K562 (cell line): Measurements from ENCODE around the gene ANKRD27. TPM values are rescaled to one million over a fixed set of nuclear protein-coding genes. Genes with fewer than 3 reads are reported as not detected.
"Not testable (repeated sequence)": the region's sequence is repeated elsewhere in the genome, so short reads cannot be mapped to it uniquely, and the experiment has no call there.

Experiments
- ATAC-seq: fragments of 200-7000 bp; cut with Tn5 transposase; 3 replicates; pipeline ENCODE4 v1.9.1; 2020; ENCODE audit warnings: moderate library complexity
- BruUV-seq: library from RNA; stranded (reverse); fragments of 400-500 nt; replicated peaks from 2 replicates; lab custom pipeline; 2021; lab: Mats Ljungman, UMichigan
- CTCF ChIA-PET: fragments of 300-600 bp; formaldehyde crosslinking; extraction: SDS; loops from one replicate; lab custom pipeline; 2021; ENCODE audit warnings: low intra/inter-chr PET ratio; lab: Yijun Ruan, JAX
- POLR2A ChIA-PET: fragments of 300-600, 350-650 bp; sonication (Branson Sonifier 250); formaldehyde crosslinking; extraction: SDS; loops from one replicate; lab custom pipeline; 2021; ENCODE audit warnings: antibody characterized with exemption, inconsistent platforms; lab: Yijun Ruan, JAX
- DNase-seq, 4 experiments: peaks; one replicate each; pipeline versions ENCODE4 v3.0.0 to v3.0.0-alpha.2; 2011 to 2018; ENCODE audit warnings: low spot score in 3 of 4, mixed read lengths in 3 of 4; ENCODE audit errors: extremely low read depth in 1 of 4
- FAIRE-seq: peaks from 2 replicates; lab custom pipeline; 2011; peaks lifted over from hg19 to GRCh38; lab: Jason Lieb, UNC
- H2AFZ ChIP-seq: 2 replicates; pipeline ENCODE4 v1.6.0; 2011; ENCODE audit warnings: low read depth, low read length, control low read depth, inconsistent platforms
- H3K27ac ChIP-seq: fragments of 200-600 bp; 3 replicates; pipeline ENCODE4 v1.8.0; 2011; ENCODE audit warnings: low read depth, mild to moderate bottlenecking, control low read depth, inconsistent platforms, low read length, moderate library complexity, mixed read lengths; ENCODE audit errors: extremely low read depth
- H3K27me3 ChIP-seq, 2 experiments: fragments of 300-600 bp in 1 of 2; 2 replicates in 1 of 2; 3 replicates in 1 of 2; pipeline versions ENCODE4 v1.6.0 to v1.8.0; 2011; ENCODE audit warnings: inconsistent platforms in 2 of 2, low read length in 2 of 2, mild to moderate bottlenecking in 1 of 2, mixed read lengths in 1 of 2, moderate library complexity in 1 of 2; ENCODE audit not compliant: control insufficient read depth in 2 of 2, insufficient read depth in 2 of 2
- H3K36me3 ChIP-seq: fragments of 300-600 bp; 3 replicates; pipeline ENCODE4 v1.8.0; 2011; ENCODE audit warnings: mild to moderate bottlenecking, low read length, inconsistent platforms; ENCODE audit not compliant: control insufficient read depth, insufficient read depth
- H3K4me1 ChIP-seq, 2 experiments: fragments of 200-600 bp in 1 of 2; replicated peaks in 1 of 2; 2 replicates in 1 of 2; 3 replicates in 1 of 2; pipeline versions ENCODE4 v1.5.1 to v1.8.0; 2011; ENCODE audit warnings: inconsistent platforms in 2 of 2, low read length in 2 of 2, mild to moderate bottlenecking in 1 of 2, mixed read lengths in 1 of 2, moderate library complexity in 1 of 2; ENCODE audit not compliant: control insufficient read depth in 2 of 2, insufficient read depth in 2 of 2
- H3K4me2 ChIP-seq: 2 replicates; pipeline ENCODE4 v1.6.1; 2011; ENCODE audit warnings: low read length, control low read depth, inconsistent platforms, mixed read lengths; ENCODE audit not compliant: insufficient read depth
- H3K4me3 ChIP-seq: fragments of 200-600 bp; sonication (generic), shearing (Covaris generic); 2 replicates; pipeline ENCODE4 v1.5.1; 2016; ENCODE audit warnings: control low read depth, inconsistent platforms
- H3K79me2 ChIP-seq: fragments of 200-600 bp; 3 replicates; pipeline ENCODE4 v1.8.0; 2011; ENCODE audit warnings: low read length, inconsistent platforms; ENCODE audit not compliant: control insufficient read depth, insufficient read depth
- H3K9ac ChIP-seq, 2 experiments: 2 replicates each; pipeline versions ENCODE4 v1.6.0 to v1.6.1; 2011; ENCODE audit warnings: low read depth in 2 of 2, low read length in 2 of 2, control low read depth in 1 of 2, inconsistent platforms in 1 of 2, mild to moderate bottlenecking in 1 of 2, mixed read lengths in 1 of 2; ENCODE audit not compliant: insufficient read depth in 1 of 2
- H3K9me1 ChIP-seq: one replicate; pipeline ENCODE4 v1.6.0; 2011; ENCODE audit warnings: inconsistent platforms, mild to moderate bottlenecking, low read length, moderate library complexity; ENCODE audit not compliant: control insufficient read depth, insufficient read depth
- H3K9me3 ChIP-seq: replicated peaks from 2 replicates; pipeline ENCODE4 v1.5.1; 2011; ENCODE audit warnings: low read depth, low read length, inconsistent platforms; ENCODE audit not compliant: control insufficient read depth, insufficient read depth
- H4K20me1 ChIP-seq: replicated peaks from 2 replicates; pipeline ENCODE4 v1.6.1; 2011; ENCODE audit warnings: low read length, inconsistent platforms, mixed read lengths; ENCODE audit not compliant: control insufficient read depth, insufficient read depth
- PKNOX1 ChIP-seq: fragments of 450-650 bp; IDR thresholded peaks from 2 replicates; pipeline ENCODE4 v1.6.1; 2016
- RFX1 ChIP-seq: fragments of 450-650 bp; IDR thresholded peaks from 2 replicates; pipeline ENCODE4 v1.6.1; 2016; ENCODE audit warnings: mild to moderate bottlenecking, moderate library complexity
- WGBS: fragments of 100-300 bp; shearing (Covaris generic); methylation state at CpG from one replicate; pipeline ENCODE4 v1.1.6; 2016; ENCODE audit warnings: low coverage, mixed read lengths; ENCODE audit not compliant: insufficient coverage; ENCODE audit errors: missing lambda C conversion rate; 5-methylcytosine and 5-hydroxymethylcytosine counted together
- in situ Hi-C: fragments of 300-500 bp; cut with MboI; formaldehyde crosslinking; loops from 4 replicates; pipeline ENCODE4 v1.15.0; 2018; ENCODE audit warnings: inconsistent platforms, mixed read lengths
- intact Hi-C: fragments of 100-400 bp; cut with micrococcal nuclease; formaldehyde crosslinking; loops from 2 replicates; pipeline ENCODE4 v1.14.2; 2022
- polyA plus RNA-seq, 8 experiments: library from polyadenylated mRNA; depleted of rRNA in 4 of 8; stranded (reverse) in 5 of 8; unstranded in 3 of 8; fragments of >200 nt; fragmentation: Nextera tagmentation in 2 of 8; fragmentation: Illumina TruSeq in 1 of 8; extraction: Ambion mirVana in 2 of 8; extraction: Trizol in 1 of 8; gene quantifications; 2 replicates each; pipeline versions ENCODE4 v1.2.1 to v1.2.3, GENCODE V29; 2011 to 2014; ENCODE audit warnings: inconsistent platforms in 1 of 8, missing spikeins in 1 of 8
- total RNA-seq, 7 experiments: library from RNA; depleted of rRNA in 6 of 7; stranded (reverse); fragments of >200 nt in 6 of 7; fragmentation: Illumina TruSeq in 2 of 7; extraction: Trizol in 2 of 7; gene quantifications; 2 replicates each; pipeline versions ENCODE4 v1.2.1 to v1.2.3, GENCODE V29; 2011 to 2021; ENCODE audit warnings: low replicate concordance in 1 of 7

Gene ANKRD27
- total and polyA plus RNA-seq, 9 of the 15 experiments (the other 6 are each of a cell fraction or from before 2014, with no cell fraction given): 5.3 to 71.3 (median 54.2) TPM

GRCh38 chr19:32572700-32573491, 102.1 kb downstream of the ANKRD27 start:
- BruUV-seq: TSS peak; percentile 84
- CTCF ChIA-PET, in situ Hi-C loops, intact Hi-C loops, H2AFZ ChIP-seq, H3K36me3 ChIP-seq, H3K9me3 ChIP-seq, H3K9me1 ChIP-seq, ATAC-seq, H3K4me1 ChIP-seq, DNase-seq, FAIRE-seq, H3K4me3 ChIP-seq, H3K27ac ChIP-seq, H4K20me1 ChIP-seq, H3K79me2 ChIP-seq, H3K4me2 ChIP-seq, H3K9ac ChIP-seq: not testable (repeated sequence)
- TF ChIP-seq PKNOX1 (peak; percentile 41), RFX1 (peak; percentile 71)
- POLR2A ChIA-PET: interaction anchor here (0.7 to 0.8 kb wide), 2 partner anchors 169 to 236 kb away, joined by 3 to 4 read pairs; no protein-coding TSS in a partner anchor
- peaks cover 11 to 12% of the 10 kb centered on the region in 2 experiments; a peak in 3 of 5 replicates for H3K27me3 ChIP-seq
- WGBS: 37% methylated on average over 14 of the region's 21 CpGs

GRCh38 chr19:32571471-32572075, 103.4 kb downstream of the ANKRD27 start:
- POLR2A ChIA-PET, H3K9me3 ChIP-seq, in situ Hi-C loops, H3K79me2 ChIP-seq, H3K9me1 ChIP-seq, ATAC-seq, H3K27ac ChIP-seq, H4K20me1 ChIP-seq, H3K36me3 ChIP-seq, CTCF ChIA-PET, H2AFZ ChIP-seq, H3K4me2 ChIP-seq, FAIRE-seq, H3K4me1 ChIP-seq, intact Hi-C loops, DNase-seq, BruUV-seq, H3K9ac ChIP-seq, H3K4me3 ChIP-seq: not testable (repeated sequence)
- H3K27me3 ChIP-seq: peaks cover 19 to 23% of the 10 kb centered on the region in 2 experiments
- 46% methylated on average over 15 of the region's 36 CpGs for WGBS
